ENCODE results near the gene HEATR5A.

- TF ChIP-seq, protein P1, sequence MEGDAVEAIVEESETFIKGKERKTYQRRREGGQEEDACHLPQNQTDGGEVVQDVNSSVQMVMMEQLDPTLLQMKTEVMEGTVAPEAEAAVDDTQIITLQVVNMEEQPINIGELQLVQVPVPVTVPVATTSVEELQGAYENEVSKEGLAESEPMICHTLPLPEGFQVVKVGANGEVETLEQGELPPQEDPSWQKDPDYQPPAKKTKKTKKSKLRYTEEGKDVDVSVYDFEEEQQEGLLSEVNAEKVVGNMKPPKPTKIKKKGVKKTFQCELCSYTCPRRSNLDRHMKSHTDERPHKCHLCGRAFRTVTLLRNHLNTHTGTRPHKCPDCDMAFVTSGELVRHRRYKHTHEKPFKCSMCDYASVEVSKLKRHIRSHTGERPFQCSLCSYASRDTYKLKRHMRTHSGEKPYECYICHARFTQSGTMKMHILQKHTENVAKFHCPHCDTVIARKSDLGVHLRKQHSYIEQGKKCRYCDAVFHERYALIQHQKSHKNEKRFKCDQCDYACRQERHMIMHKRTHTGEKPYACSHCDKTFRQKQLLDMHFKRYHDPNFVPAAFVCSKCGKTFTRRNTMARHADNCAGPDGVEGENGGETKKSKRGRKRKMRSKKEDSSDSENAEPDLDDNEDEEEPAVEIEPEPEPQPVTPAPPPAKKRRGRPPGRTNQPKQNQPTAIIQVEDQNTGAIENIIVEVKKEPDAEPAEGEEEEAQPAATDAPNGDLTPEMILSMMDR (optimal IDR thresholded peaks at IDR 0.05 in 1 of 3, IDR thresholded peaks at IDR 0.05 in 1 of 3, conservative IDR thresholded peaks at IDR 0.05 in 1 of 3; ENCODE audit: extremely low read depth in 1 of 3, insufficient read depth in 2 of 3, low read length in 3 of 3) = no peak
- TF ChIP-seq EZH2 (IDR thresholded peaks at IDR 0.05; ENCODE audit: low read length) = no peak
These were observed 123.2 kb downstream of the HEATR5A start for GRCh38 chr14:31297112-31297511.

All from keratinocyte (primary cell).